ENCODE data around the gene FOXQ1.

The FOXQ1 gene

GRCh38 chr6:1296542-1296941 lies 15.4 kb upstream of the FOXQ1 start:
- Histone ChIP-seq H3K36me3 (replicated peaks) (no peaks in the 10 kb centered on the region), H3K27ac (no peak overlapping the region), H3K27me3 (replicated peaks) (no peaks in the 10 kb centered on the region), H3K4me3 (ENCODE audit: low read depth, low read length) (no peak overlapping the region)
- no peak for TF ChIP-seq CTCF (IDR thresholded peaks at IDR 0.05; ENCODE audit: low read depth, low read length, missing control alignments)
- in situ Hi-C loops (cut with HindIII; ENCODE audit: low pct_ligation_motif_present, low sequenced_read_pairs), result no loop called here
- DNase-seq, result no peak

- H3K36me3 ChIP-seq (replicated peaks), result no peaks in the 10 kb centered on the region
- no peak overlapping the region for H3K27ac ChIP-seq
- no peak for TF ChIP-seq CTCF (IDR thresholded peaks at IDR 0.05; ENCODE audit: low read depth, low read length, missing control alignments)
- DNase-seq, result no peak
- H3K4me3 ChIP-seq (ENCODE audit: low read depth, low read length), result no peak overlapping the region
- H3K27me3 ChIP-seq (replicated peaks), result no peaks in the 10 kb centered on the region
- in situ Hi-C loops (cut with HindIII; ENCODE audit: low pct_ligation_motif_present, low sequenced_read_pairs), result no loop called here
Measured at GRCh38 chr6:1297746-1298145, 14.2 kb upstream of the FOXQ1 start.

- Histone ChIP-seq H3K27me3 (replicated peaks) (no peaks in the 10 kb centered on the region), H3K4me3 (ENCODE audit: low read depth, low read length) (no peak overlapping the region)
- in situ Hi-C loops (cut with HindIII; ENCODE audit: low pct_ligation_motif_present, low sequenced_read_pairs), result no loop called here
Measured at GRCh38 chr6:1298768-1299167, 13.1 kb upstream of the FOXQ1 start.

GRCh38 chr6:1306133-1306532 lies 5.8 kb upstream of the FOXQ1 start:
- no peak for TF ChIP-seq CTCF (IDR thresholded peaks at IDR 0.05; ENCODE audit: low read depth, low read length, missing control alignments)
- in situ Hi-C loops (cut with HindIII; ENCODE audit: low pct_ligation_motif_present, low sequenced_read_pairs), result no loop called here
- no peaks in the 10 kb centered on the region for H3K36me3 ChIP-seq (replicated peaks)
- H3K27ac ChIP-seq, result no peak overlapping the region
- no peak overlapping the region for H3K4me3 ChIP-seq (ENCODE audit: low read depth, low read length)
- DNase-seq, result no peak
- peaks cover 22% of the 10 kb centered on the region for H3K27me3 ChIP-seq (replicated peaks)

More at GRCh38 chr6:1298768-1299167, 13.1 kb upstream of the FOXQ1 start:
- no peak for TF ChIP-seq CTCF (IDR thresholded peaks at IDR 0.05; ENCODE audit: low read depth, low read length, missing control alignments)
- no peak for DNase-seq
- Histone ChIP-seq H3K36me3 (replicated peaks) (no peaks in the 10 kb centered on the region), H3K27ac (no peak overlapping the region)

GRCh38 chr6:1309366-1309765 lies 2.5 kb upstream of the FOXQ1 start:
- DNase-seq, result no peak
- Histone ChIP-seq H3K4me3 (ENCODE audit: low read depth, low read length) (no peak overlapping the region), H3K36me3 (replicated peaks) (no peaks in the 10 kb centered on the region), H3K27ac (no peak overlapping the region), H3K27me3 (replicated peaks) (peaks cover 49% of the 10 kb centered on the region)
- no peak for TF ChIP-seq CTCF (IDR thresholded peaks at IDR 0.05; ENCODE audit: low read depth, low read length, missing control alignments)
- in situ Hi-C loops (cut with HindIII; ENCODE audit: low pct_ligation_motif_present, low sequenced_read_pairs), result no loop called here

- no peak for DNase-seq
- H3K27ac ChIP-seq, result no peak overlapping the region
- in situ Hi-C loops (cut with HindIII; ENCODE audit: low pct_ligation_motif_present, low sequenced_read_pairs), result no loop called here
- peak overlapping the region; percentile 41 for H3K4me3 ChIP-seq (ENCODE audit: low read depth, low read length)
- no peaks in the 10 kb centered on the region for H3K36me3 ChIP-seq (replicated peaks)
- peaks cover 63% of the 10 kb centered on the region for H3K27me3 ChIP-seq (replicated peaks)
- TF ChIP-seq CTCF (IDR thresholded peaks at IDR 0.05; ENCODE audit: low read depth, low read length, missing control alignments), result no peak
Measured at GRCh38 chr6:1310628-1311399, 1.1 kb upstream of the FOXQ1 start.
